Fibroblast of lung (primary cell): Measurements from ENCODE around the gene CELSR2. TPM values are rescaled to one million over a fixed set of nuclear protein-coding genes. Genes with fewer than 3 reads are reported as not detected.

Experiments used
- DNase-seq, 2 donors: peaks; one replicate each; pipeline versions ENCODE4 v3.0.0 to v3.0.0-alpha.2; 2010; ENCODE audit warnings: low read depth in 2 of 2
- H2AFZ ChIP-seq: 2 replicates; pipeline ENCODE4 v1.5.1; 2012; ENCODE audit warnings: low read length, control low read depth, inconsistent platforms
- H3K27ac ChIP-seq: 2 replicates; pipeline ENCODE4 v1.5.1; 2011; ENCODE audit warnings: low read length, control low read depth; ENCODE audit not compliant: insufficient read depth
- H3K27me3 ChIP-seq: 2 replicates; pipeline ENCODE4 v1.5.1; 2011; ENCODE audit warnings: mild to moderate bottlenecking, low read length; ENCODE audit not compliant: control insufficient read depth, insufficient read depth
- H3K36me3 ChIP-seq: 2 replicates; pipeline ENCODE4 v1.5.1; 2011; ENCODE audit warnings: low read length; ENCODE audit not compliant: control insufficient read depth, insufficient read depth
- H3K4me1 ChIP-seq: 2 replicates; pipeline ENCODE4 v1.5.1; 2011; ENCODE audit warnings: low read length; ENCODE audit not compliant: control insufficient read depth, insufficient read depth; ENCODE audit errors: extremely low read depth
- H3K4me2 ChIP-seq: 2 replicates; pipeline ENCODE4 v1.5.1; 2011; ENCODE audit warnings: low read length, control low read depth; ENCODE audit not compliant: insufficient read depth; ENCODE audit errors: extremely low read depth
- H3K4me3 ChIP-seq, 4 experiments: fragments of 200-600 bp in 1 of 4; sonication (generic) in 1 of 4; replicated peaks in 1 of 4; 2 replicates each; pipeline ENCODE4 v1.5.1; 2011 to 2016; ENCODE audit warnings: low read length in 4 of 4, low read depth in 3 of 4, mild to moderate bottlenecking in 3 of 4, control low read depth in 2 of 4, inconsistent platforms in 1 of 4, mixed read lengths in 1 of 4; ENCODE audit not compliant: insufficient read depth in 1 of 4; ENCODE audit errors: control extremely low read depth in 1 of 4
- H3K79me2 ChIP-seq: 2 replicates; pipeline ENCODE4 v1.5.1; 2012; ENCODE audit warnings: mild to moderate bottlenecking, low read length, inconsistent platforms; ENCODE audit not compliant: control insufficient read depth, insufficient read depth
- H3K9ac ChIP-seq: 2 replicates; pipeline ENCODE4 v1.5.1; 2011; ENCODE audit warnings: mild to moderate bottlenecking, low read length, control low read depth; ENCODE audit not compliant: insufficient read depth
- H3K9me3 ChIP-seq: 2 replicates; pipeline ENCODE4 v1.5.1; 2012; ENCODE audit warnings: low read depth, low read length; ENCODE audit not compliant: control insufficient read depth, insufficient read depth
- H4K20me1 ChIP-seq: 2 replicates; pipeline ENCODE4 v1.5.1; 2011; ENCODE audit warnings: low read length; ENCODE audit not compliant: control insufficient read depth, insufficient read depth; ENCODE audit errors: extremely low read depth
- CTCF ChIP-seq, 2 donors: IDR thresholded peaks in 1 of 2; conservative IDR thresholded peaks in 1 of 2; 1 replicate in 1 of 2; 2 replicates in 1 of 2; pipeline ENCODE4 v1.5.1; 2011 to 2012; ENCODE audit warnings: low read length in 2 of 2, control low read depth in 1 of 2, inconsistent platforms in 1 of 2, low read depth in 1 of 2, mild to moderate bottlenecking in 1 of 2
- EZH2 ChIP-seq: IDR thresholded peaks from 2 replicates; pipeline ENCODE4 v1.5.1; 2012; ENCODE audit warnings: low read length, control low read depth, mild to moderate bottlenecking; ENCODE audit errors: missing control alignments
- polyA plus RNA-seq, 2 donors: library from polyadenylated mRNA; depleted of rRNA in 1 of 2; stranded (reverse) in 1 of 2; unstranded in 1 of 2; fragments of >200 nt; gene quantifications; 2 replicates each; pipeline ENCODE4 v1.2.1, GENCODE V29; 2011 to 2012; ENCODE audit warnings: missing spikeins in 1 of 2
- total RNA-seq: library from RNA; depleted of rRNA; stranded (reverse); fragments of >200 nt; gene quantifications from 2 replicates; pipeline ENCODE4 v1.2.1, GENCODE V29; 2014

CELSR2 gene
- total and polyA plus RNA-seq, 2 donors (not counting 1 experiment from before 2014, with no cell fraction given): 0.67 to 3.5 TPM

GRCh38 chr1:109281680-109282496 lies 32.5 kb downstream of the CELSR2 start:
- peak in 1 of 2 donors; percentile 43 for DNase-seq
- no peaks in the 10 kb centered on the region for H4K20me1 ChIP-seq
- H3K36me3 ChIP-seq: no peaks in the 10 kb centered on the region
- peaks cover 2% of the 10 kb centered on the region for H3K4me1 ChIP-seq
- H3K9me3 ChIP-seq: no peaks in the 10 kb centered on the region
- peak overlapping the region; percentile 11 for H2AFZ ChIP-seq
- peak overlapping the region; percentile 9 for H3K9ac ChIP-seq
- peak overlapping the region; percentile 80 for H3K27ac ChIP-seq
- peak overlapping the region; percentile 74 to 85 (median 76) for H3K4me3 ChIP-seq
- no peaks in the 10 kb centered on the region for H3K27me3 ChIP-seq
- TF ChIP-seq EZH2 (no peak), CTCF (conservative IDR thresholded peaks at IDR 0.05 in 1 of 2, IDR thresholded peaks at IDR 0.05 in 1 of 2; ENCODE audit: low read depth in 1 of 2, low read length in 2 of 2) (no peak)
- peak overlapping the region; percentile 97 for H3K4me2 ChIP-seq
- peaks cover 22% of the 10 kb centered on the region for H3K79me2 ChIP-seq

GRCh38 chr1:109282497-109282951 lies 33.2 kb downstream of the CELSR2 start:
- DNase-seq: no peak
- H2AFZ ChIP-seq: peak overlapping the region; percentile 88
- H3K4me3 ChIP-seq: peak overlapping the region; percentile 74 to 85 (median 76)
- H4K20me1 ChIP-seq: no peaks in the 10 kb centered on the region
- peak overlapping the region; percentile 97 for H3K4me2 ChIP-seq
- peak overlapping the region; percentile 80 for H3K27ac ChIP-seq
- H3K9ac ChIP-seq: peak overlapping the region; percentile 55
- peaks cover 2% of the 10 kb centered on the region for H3K4me1 ChIP-seq
- peaks cover 22% of the 10 kb centered on the region for H3K79me2 ChIP-seq
- no peaks in the 10 kb centered on the region for H3K36me3 ChIP-seq
- H3K27me3 ChIP-seq: no peaks in the 10 kb centered on the region
- TF ChIP-seq CTCF (conservative IDR thresholded peaks at IDR 0.05 in 1 of 2, IDR thresholded peaks at IDR 0.05 in 1 of 2; ENCODE audit: low read depth in 1 of 2, low read length in 2 of 2) (no peak), EZH2 (no peak)
- H3K9me3 ChIP-seq: no peaks in the 10 kb centered on the region

DNA sequence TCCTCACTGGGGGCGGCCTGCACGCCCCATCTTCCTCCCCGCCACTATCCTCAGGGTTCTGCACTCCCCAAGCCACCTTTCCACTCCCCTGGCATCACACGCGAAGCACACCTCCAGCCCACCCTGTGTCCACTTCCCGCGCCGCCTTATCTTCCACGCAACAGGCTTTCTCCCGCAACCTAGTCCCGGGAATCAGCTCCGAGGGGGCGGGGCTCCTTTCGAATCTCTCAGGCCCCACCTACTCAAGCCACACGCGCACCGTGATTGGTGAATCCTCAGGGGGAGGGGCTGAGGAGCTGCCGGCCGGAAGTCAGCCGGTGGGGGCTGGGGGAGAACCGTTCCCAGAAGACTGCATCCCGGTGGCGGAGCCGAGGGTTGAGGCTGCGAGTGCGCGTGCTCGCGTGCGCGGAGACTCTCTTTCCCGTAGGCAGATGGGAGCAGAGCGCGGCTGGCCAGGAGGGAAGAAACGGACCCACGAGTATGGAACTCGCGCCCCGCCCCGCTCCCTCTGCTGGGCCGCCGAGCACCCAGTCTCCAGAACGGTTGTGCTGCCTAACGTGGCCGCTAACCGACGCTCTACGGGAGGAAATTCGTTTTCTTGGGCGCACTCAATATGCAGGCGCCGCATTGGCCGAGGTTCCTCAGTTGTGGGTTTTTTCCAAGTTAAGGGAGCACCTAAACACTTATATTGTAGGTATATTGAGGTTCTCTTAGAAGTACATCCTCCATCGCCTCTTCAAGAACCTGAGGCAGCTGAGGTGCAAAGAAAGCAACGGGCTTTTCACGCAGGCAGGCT lies 33.8 kb downstream of the CELSR2 start, which contains the start of gene PSRC1:
PSRC1 (minus strand) TSS at position 194 of the 796 bp plus-strand sequence.
- Histone ChIP-seq H3K4me1 (peaks cover 2% of the 10 kb centered on the region), H3K36me3 (no peaks in the 10 kb centered on the region), H3K79me2 (peaks cover 22% of the 10 kb centered on the region), H4K20me1 (no peaks in the 10 kb centered on the region), H3K27ac (peak within 1 kb of the TSS; percentile 80), H3K4me2 (peak within 1 kb of the TSS; percentile 97), H2AFZ (peak within 1 kb of the TSS; percentile 88), H3K4me3 (peak within 1 kb of the TSS; percentile 74 to 85 (median 76)), H3K9me3 (no peaks in the 10 kb centered on the region), H3K27me3 (no peaks in the 10 kb centered on the region), H3K9ac (peak within 1 kb of the TSS; percentile 55)
- DNase-seq: peak; percentile 95 to 97
- TF ChIP-seq CTCF (conservative IDR thresholded peaks at IDR 0.05 in 1 of 2, IDR thresholded peaks at IDR 0.05 in 1 of 2; ENCODE audit: low read depth in 1 of 2, low read length in 2 of 2) (peak in 1 of 2 donors; percentile 61), EZH2 (no peak)
